HG03280 (cell line): ENCODE measurements around the gene STK35.
"Not testable (repeated sequence)": the region's sequence is repeated elsewhere in the genome, so short reads cannot be mapped to it uniquely, and the experiment has no call there.

Experiments used
- ATAC-seq: cut with Tn5 transposase; IDR thresholded peaks from one replicate; pipeline ENCODE4 v1.9.1; 2021; ENCODE audit warnings: mild to moderate bottlenecking, moderate library complexity; ENCODE audit not compliant: unreplicated experiment

The STK35 gene

GRCh38 chr20:2179949-2180348 is 78.3 kb downstream of the STK35 start:
- no peak for ATAC-seq

- ATAC-seq = no peak
Measured at GRCh38 chr20:2183381-2183780, 81.8 kb downstream of the STK35 start.

GRCh38 chr20:2184933-2185332 is 83.3 kb downstream of the STK35 start:
- ATAC-seq = not testable (repeated sequence)

DNA sequence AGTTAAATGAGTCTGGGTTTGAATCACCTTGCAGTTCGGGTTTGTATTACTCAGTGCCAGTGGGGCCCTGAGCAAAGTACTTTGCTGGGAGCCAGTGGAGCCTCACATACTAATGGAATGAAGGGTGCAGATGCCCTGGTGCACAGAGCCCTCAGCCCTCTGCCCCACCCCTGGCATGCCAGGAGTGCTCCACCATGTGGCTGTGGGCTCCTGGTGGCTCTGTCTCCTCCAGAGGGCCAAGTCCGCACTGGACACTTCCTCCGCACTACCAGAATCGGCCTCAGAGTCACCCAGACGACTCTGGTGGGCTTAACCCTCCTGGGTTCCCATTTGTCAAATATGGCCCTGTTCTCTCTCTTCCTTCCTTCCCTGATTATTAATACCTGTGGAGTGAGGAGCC is 94.0 kb downstream of the STK35 start:
- no peak for ATAC-seq

DNA sequence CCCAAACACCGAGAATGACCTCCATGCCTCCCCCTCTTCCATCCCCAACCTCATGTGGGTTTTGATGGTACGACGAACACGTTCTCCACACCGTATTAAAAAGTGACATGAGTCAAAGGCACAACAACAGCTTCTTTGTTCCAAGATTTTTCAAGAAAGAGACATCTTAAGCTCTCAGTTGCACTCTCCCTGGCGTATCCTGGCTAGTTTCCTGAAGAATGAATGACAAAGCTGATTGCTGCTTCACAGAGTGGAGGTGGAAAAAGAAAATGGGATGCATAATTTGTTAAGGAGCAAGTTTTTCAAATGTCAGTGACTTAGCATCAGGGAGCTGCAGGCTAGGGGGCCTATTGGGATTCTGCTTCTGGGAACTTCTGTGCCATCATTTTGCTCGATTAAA is 95.5 kb downstream of the STK35 start:
- no peak for ATAC-seq
